Muscle layer of duodenum (tissue), 2 donors: ENCODE measurements around the gene OR2S2.
"Not testable (repeated sequence)": the region's sequence is repeated elsewhere in the genome, so short reads cannot be mapped to it uniquely, and the experiment has no call there.

Experiments
- H3K27ac ChIP-seq: one replicate; pipeline ENCODE4 v1.7.0; 2013; ENCODE audit warnings: mild to moderate bottlenecking, low read length
- H3K27me3 ChIP-seq: one replicate; pipeline ENCODE4 v1.7.0; 2013; ENCODE audit warnings: low read depth, mild to moderate bottlenecking, control low read depth, low read length
- H3K36me3 ChIP-seq, 2 donors: one replicate each; pipeline ENCODE4 v1.7.0; 2013; ENCODE audit warnings: low read length in 2 of 2, control low read depth in 1 of 2, mild to moderate bottlenecking in 1 of 2; ENCODE audit not compliant: insufficient read depth in 2 of 2, control insufficient read depth in 1 of 2
- H3K4me1 ChIP-seq, 2 donors: one replicate each; pipeline ENCODE4 v1.7.0; 2013; ENCODE audit warnings: low read length in 2 of 2, mild to moderate bottlenecking in 2 of 2, control low read depth in 1 of 2, moderate library complexity in 1 of 2; ENCODE audit not compliant: insufficient read depth in 2 of 2, control insufficient read depth in 1 of 2
- H3K4me3 ChIP-seq, 2 donors: one replicate each; pipeline ENCODE4 v1.7.0; 2013; ENCODE audit warnings: low read length in 2 of 2, low read depth in 1 of 2, mild to moderate bottlenecking in 1 of 2
- H3K9me3 ChIP-seq, 2 donors: one replicate each; pipeline ENCODE4 v1.7.0; 2013; ENCODE audit warnings: low read length in 2 of 2, control low read depth in 1 of 2, mild to moderate bottlenecking in 1 of 2; ENCODE audit not compliant: control insufficient read depth in 1 of 2
- donor health status: healthy.

The OR2S2 gene

GRCh38 chr9:35940458-35941407 lies 17.2 kb downstream of the OR2S2 start:
- Histone ChIP-seq H3K27ac (no peak overlapping the region), H3K9me3 (no peaks in the 10 kb centered on the region), H3K4me1 (peaks cover 0 to 3% of the 10 kb centered on the region in 2 donors), H3K36me3 (no peaks in the 10 kb centered on the region), H3K4me3 (no peak overlapping the region), H3K27me3 (no peaks in the 10 kb centered on the region)

- no peak overlapping the region for H3K4me3 ChIP-seq
- no peaks in the 10 kb centered on the region for H3K27me3 ChIP-seq
- H3K9me3 ChIP-seq: no peaks in the 10 kb centered on the region
- H3K36me3 ChIP-seq: no peaks in the 10 kb centered on the region
- no peaks in the 10 kb centered on the region for H3K4me1 ChIP-seq
- no peak overlapping the region for H3K27ac ChIP-seq
Observed at GRCh38 chr9:35939679-35940250, 18.2 kb downstream of the OR2S2 start.

- H3K27ac ChIP-seq: no peak overlapping the region
- H3K27me3 ChIP-seq: no peaks in the 10 kb centered on the region
- H3K4me1 ChIP-seq: no peaks in the 10 kb centered on the region
- H3K4me3 ChIP-seq: no peak overlapping the region
- H3K36me3 ChIP-seq: no peaks in the 10 kb centered on the region
- H3K9me3 ChIP-seq: no peaks in the 10 kb centered on the region
Observed at GRCh38 chr9:35938474-35939356, 19.2 kb downstream of the OR2S2 start.

- Histone ChIP-seq H3K27me3 (no peaks in the 10 kb centered on the region), H3K4me1 (no peaks in the 10 kb centered on the region), H3K9me3 (no peaks in the 10 kb centered on the region), H3K27ac (no peak overlapping the region), H3K4me3 (no peak overlapping the region), H3K36me3 (no peaks in the 10 kb centered on the region)
Observed at GRCh38 chr9:35937227-35937626, 20.7 kb downstream of the OR2S2 start.

GRCh38 chr9:35935755-35936509 lies 22.0 kb downstream of the OR2S2 start:
- H3K36me3 ChIP-seq: no peaks in the 10 kb centered on the region
- H3K4me3 ChIP-seq: no peak overlapping the region
- no peaks in the 10 kb centered on the region for H3K9me3 ChIP-seq
- no peaks in the 10 kb centered on the region for H3K27me3 ChIP-seq
- H3K4me1 ChIP-seq: no peaks in the 10 kb centered on the region
- H3K27ac ChIP-seq: no peak overlapping the region

- Histone ChIP-seq H3K36me3 (no peaks in the 10 kb centered on the region), H3K27me3 (no peaks in the 10 kb centered on the region), H3K9me3 (no peaks in the 10 kb centered on the region), H3K27ac (no peak overlapping the region), H3K4me3 (no peak overlapping the region), H3K4me1 (no peaks in the 10 kb centered on the region)
Observed at GRCh38 chr9:35935261-35935660, 22.7 kb downstream of the OR2S2 start.

- not testable (repeated sequence) for H3K4me1 ChIP-seq, H3K9me3 ChIP-seq, H3K27me3 ChIP-seq, H3K36me3 ChIP-seq, H3K27ac ChIP-seq, H3K4me3 ChIP-seq
Observed at GRCh38 chr9:35934069-35934468, 23.9 kb downstream of the OR2S2 start.

- no peak overlapping the region for H3K27ac ChIP-seq
- H3K36me3 ChIP-seq: no peaks in the 10 kb centered on the region
- no peaks in the 10 kb centered on the region for H3K4me1 ChIP-seq
- no peaks in the 10 kb centered on the region for H3K9me3 ChIP-seq
- H3K27me3 ChIP-seq: no peaks in the 10 kb centered on the region
- no peak overlapping the region for H3K4me3 ChIP-seq
Observed at GRCh38 chr9:35933550-35934067, 24.3 kb downstream of the OR2S2 start.

- H3K4me3 ChIP-seq: no peak overlapping the region
- H3K9me3 ChIP-seq: no peaks in the 10 kb centered on the region
- H3K36me3 ChIP-seq: no peaks in the 10 kb centered on the region
- H3K27me3 ChIP-seq: no peaks in the 10 kb centered on the region
- no peak overlapping the region for H3K27ac ChIP-seq
- no peaks in the 10 kb centered on the region for H3K4me1 ChIP-seq
Observed at GRCh38 chr9:35932735-35933134, 25.2 kb downstream of the OR2S2 start.

- Histone ChIP-seq H3K36me3 (no peaks in the 10 kb centered on the region), H3K9me3 (no peaks in the 10 kb centered on the region), H3K27me3 (no peaks in the 10 kb centered on the region), H3K27ac (no peak overlapping the region), H3K4me3 (no peak overlapping the region), H3K4me1 (no peaks in the 10 kb centered on the region)
Observed at GRCh38 chr9:35930989-35931388, 27.0 kb downstream of the OR2S2 start.
